HG02588 (cell line): ENCODE data around the gene RNF26.

ENCODE experiments used
- ATAC-seq: cut with Tn5 transposase; IDR thresholded peaks from one replicate; pipeline ENCODE4 v1.9.1; 2021; ENCODE audit warnings: mild to moderate bottlenecking, moderate library complexity; ENCODE audit not compliant: unreplicated experiment

RNF26 gene

GRCh38 chr11:119315131-119316015 is 19.0 kb upstream of the RNF26 start:
- no peak for ATAC-seq

GRCh38 chr11:119316016-119316728 is 18.2 kb upstream of the RNF26 start:
- ATAC-seq, result no peak

DNA sequence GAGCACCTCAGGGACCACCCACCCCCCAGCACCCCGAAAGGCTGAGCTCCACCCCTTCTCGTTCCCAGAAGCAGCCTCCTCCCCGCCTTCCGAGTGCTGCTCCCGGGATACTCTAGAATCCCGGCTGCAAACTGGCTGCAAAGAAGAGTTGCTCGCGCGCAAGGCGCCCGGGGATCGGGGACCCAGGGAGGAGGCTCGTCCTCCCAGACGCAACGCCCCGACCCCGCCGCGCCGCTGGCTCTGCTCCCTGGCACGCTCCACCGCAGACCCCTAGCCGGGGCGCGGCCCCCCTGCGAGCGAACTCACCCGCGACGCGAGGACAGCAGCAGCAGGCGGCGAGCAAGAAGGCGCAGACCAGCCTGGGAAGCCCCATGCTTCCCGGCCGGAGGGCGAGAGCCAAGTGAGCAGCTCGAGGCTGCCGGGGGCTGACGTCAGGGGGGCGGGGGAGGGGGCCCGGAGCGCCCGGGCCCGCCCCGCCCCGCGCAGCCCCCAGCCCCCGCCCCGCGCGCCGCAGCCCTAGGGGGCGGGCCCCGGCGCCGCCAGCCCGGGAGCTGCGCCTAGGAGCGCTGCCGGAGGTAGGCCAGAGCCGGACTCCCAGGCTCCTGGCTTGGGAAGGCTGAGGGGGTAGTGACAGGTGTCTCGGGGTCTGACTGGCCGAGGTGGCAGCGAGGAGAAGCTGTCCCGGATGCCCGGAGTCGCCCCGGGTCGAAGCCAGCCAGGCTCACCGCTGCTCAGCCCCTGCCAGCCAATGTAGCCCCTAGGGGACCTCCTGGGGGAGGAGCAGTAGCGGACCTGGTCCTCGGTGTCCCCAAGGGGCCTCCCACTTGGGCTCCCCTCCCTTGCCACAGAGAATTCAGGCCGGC is 17.4 kb upstream of the RNF26 start, which contains the start of gene MCAM:
TSS of gene MCAM (minus strand) at position 402 of the 863 bp plus-strand sequence. CDS start at position 373, 29 bp downstream.
- ATAC-seq, result no peak

- ATAC-seq, result no peak
These were observed 16.6 kb upstream of the RNF26 start for GRCh38 chr11:119317592-119318239.

DNA sequence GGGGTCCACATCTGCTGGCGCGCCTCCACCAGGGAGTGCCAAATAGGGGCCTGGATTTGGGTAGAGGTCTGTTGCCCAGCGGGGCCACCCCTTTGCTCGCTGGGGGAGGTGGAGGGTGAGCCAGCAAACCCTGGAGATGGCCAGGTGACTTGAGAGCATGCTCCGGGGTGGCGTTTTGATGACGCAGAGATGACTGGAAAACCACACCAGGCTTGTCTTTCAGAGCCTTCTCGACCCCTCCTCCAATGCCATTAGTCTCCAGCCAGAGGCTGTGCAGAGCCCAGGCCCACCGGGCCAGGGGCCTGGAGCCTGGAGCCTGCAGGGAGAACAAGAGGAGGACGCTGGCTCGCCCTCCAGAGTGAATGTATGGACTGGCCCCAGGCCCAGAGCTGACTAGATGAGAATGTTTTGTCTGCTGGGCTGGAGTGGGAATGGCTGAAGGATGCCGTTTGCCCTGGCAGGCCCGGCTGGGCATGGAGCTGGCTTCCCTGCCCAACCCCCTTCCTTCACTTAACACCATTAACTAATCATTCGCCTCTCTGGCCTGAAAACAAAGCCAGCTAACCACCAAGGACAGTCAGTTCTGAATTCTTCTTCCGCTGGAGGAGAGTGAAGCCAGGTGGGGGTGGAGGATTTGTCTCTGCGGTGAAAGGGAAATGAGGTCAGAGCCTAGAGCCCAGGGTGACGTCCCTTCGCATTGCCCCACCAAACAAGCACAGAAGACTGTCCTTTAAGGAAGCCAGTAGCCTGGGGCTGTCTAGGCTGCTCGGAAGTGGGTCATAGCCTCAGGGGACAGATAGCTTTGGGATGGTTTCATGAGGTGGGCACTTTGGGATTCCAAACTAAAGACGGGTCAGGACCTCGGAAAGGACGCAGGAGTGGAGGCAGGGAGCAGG is 15.8 kb upstream of the RNF26 start:
- ATAC-seq, result no peak

DNA sequence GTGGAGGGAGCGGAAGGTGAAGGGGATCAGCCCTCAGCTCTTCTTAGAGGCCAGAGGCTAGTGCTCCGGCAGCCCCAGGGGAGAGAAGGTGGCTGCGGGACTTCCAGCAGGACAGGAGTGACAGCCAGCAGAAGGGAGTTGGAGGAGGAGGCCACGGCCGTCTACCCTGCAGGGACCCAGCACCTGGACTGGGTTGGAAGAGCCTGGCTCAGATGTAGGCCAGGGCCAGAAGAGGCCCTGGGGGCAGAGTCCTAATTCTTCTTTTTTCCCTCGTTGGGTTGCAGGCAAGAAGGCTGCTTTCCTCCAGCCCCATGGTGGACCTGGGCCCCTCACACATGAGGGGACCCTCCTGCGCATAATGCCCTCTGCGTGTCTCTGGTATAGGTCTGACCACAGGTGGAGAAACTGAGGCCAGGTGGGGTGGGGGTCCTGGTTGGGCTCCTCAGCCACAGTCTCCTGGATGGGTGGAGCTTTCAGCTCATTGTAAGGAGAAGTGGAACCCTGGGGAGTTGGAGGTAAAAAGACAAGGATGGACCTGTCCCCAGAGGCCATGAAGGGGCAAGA is 15.1 kb upstream of the RNF26 start:
- no peak for ATAC-seq

DNA sequence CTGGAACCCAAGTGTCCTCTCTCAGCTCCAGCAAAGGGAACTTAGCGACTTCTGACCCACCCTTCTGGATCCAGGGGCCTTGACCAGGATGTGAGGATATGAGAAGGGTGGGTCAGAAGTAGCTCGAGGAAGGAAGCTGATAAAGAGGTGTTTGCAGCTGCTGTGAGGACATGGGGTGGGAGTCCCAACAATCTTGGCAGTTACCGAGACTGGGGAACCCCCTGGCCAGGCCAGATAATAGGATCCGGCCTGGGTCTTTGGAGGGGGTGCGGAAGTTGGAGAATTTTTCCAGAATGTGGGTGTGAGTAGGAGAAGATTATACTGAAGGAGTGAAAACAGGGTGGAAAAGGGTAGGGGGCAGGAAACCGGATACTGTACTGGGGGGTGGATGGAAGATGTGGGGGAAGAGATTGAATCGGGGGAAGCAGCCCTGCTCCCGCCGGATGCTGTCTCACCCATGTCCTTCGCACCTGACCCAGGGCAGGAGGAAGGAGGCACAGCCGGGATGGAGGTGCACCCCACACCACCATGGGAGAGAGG is 14.6 kb upstream of the RNF26 start:
- no peak for ATAC-seq

- ATAC-seq, result no peak
These were observed 14.0 kb upstream of the RNF26 start for GRCh38 chr11:119320240-119320775.

DNA sequence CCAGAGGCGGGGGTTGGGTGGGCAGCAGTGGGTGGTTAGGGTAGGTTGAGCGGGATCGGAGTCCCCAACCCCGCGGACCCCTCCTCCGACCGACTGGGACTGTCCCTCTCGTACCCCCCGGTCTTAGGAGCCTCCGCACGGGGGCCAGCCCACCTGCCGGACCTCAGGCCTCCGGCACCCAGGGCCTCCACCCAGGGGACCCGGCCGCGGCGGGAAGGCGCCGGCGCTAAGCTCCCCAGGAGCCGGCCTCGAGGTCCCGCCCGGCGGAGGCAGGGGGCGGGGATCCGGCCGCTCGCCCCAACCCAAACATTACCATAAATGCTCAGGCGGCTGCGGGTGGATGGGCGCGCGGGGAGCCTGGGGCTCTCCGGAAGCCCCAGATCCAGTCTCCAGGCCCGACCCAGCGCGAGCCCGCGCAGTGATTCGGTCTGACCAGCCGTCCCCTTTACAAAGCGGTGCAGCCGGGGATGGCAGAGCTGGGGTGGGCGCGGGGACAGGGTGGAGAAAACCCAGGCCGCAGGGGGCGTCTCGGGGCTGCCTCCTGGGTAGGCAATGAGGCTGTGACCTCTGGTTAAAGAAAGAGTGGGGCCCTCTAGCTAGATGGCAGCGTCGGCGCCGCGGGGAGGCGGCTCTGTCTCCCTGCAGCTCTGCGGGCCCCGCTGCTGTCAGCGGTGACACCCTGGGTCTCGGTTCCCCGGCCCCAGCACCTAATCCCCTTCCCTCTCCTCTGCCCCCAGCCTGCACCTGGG is 13.4 kb upstream of the RNF26 start:
- peak; percentile 33 for ATAC-seq

- no peak for ATAC-seq
These were observed 12.0 kb upstream of the RNF26 start for GRCh38 chr11:119322360-119322739.

- ATAC-seq, result no peak
These were observed 11.3 kb upstream of the RNF26 start for GRCh38 chr11:119322921-119323531.

- no peak for ATAC-seq
These were observed 10.7 kb upstream of the RNF26 start for GRCh38 chr11:119323532-119324033.

GRCh38 chr11:119324189-119324588 is 10.1 kb upstream of the RNF26 start:
- ATAC-seq, result no peak

DNA sequence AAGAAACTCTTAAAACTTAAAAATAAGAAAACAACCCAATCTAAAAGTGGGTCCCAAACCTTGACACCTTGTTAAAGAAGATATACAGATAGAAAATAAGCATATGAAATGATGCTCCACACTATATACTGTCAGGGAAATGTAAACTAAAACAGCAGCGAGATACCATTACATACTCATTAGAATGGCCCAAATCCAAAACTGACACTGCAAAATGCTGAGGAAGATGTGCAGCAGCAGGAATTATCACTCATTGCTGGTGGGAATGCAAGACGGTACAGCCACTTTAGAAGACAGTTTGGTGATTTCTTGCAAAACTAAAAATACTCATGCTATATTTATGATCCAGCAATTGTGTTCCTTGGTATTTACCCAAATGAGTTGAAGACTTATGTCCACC is 5.0 kb upstream of the RNF26 start:
- ATAC-seq, result no peak

GRCh38 chr11:119330237-119330636 is 4.1 kb upstream of the RNF26 start:
- no peak for ATAC-seq

- no peak for ATAC-seq
These were observed 2.1 kb upstream of the RNF26 start for GRCh38 chr11:119332111-119332765.

DNA sequence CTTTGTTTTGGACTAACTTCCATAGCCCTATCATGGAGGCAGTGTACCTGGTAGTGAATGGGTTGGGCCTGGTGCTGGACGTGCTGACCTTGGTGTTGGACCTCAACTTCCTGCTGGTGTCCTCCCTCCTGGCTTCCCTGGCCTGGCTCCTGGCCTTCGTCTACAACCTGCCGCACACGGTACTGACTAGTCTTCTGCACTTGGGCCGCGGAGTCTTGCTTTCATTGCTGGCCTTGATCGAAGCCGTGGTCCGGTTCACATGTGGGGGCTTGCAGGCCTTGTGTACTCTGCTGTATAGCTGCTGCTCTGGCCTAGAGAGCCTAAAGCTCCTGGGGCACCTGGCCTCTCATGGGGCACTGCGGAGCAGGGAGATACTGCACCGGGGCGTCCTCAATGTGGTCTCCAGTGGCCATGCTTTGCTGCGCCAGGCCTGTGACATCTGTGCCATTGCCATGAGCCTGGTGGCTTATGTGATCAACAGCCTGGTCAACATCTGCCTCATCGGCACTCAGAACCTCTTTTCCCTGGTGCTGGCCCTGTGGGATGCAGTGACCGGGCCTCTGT is 846 bp downstream of the RNF26 start:
- ATAC-seq, result no peak
